ENCODE measurements around the gene PLD5.
"Not testable (repeated sequence)": the region's sequence is repeated elsewhere in the genome, so short reads cannot be mapped to it uniquely, and the experiment has no call there.

PLD5 gene

GRCh38 chr1:242147096-242147976, 377.2 kb downstream of the PLD5 start:
- no peak for DNase-seq (ENCODE audit: low spot score)

- no peak for DNase-seq (ENCODE audit: low spot score)
Measured at GRCh38 chr1:242146652-242147051, 377.8 kb downstream of the PLD5 start.

- DNase-seq (ENCODE audit: low spot score), result no peak
Measured at GRCh38 chr1:242140836-242141235, 383.7 kb downstream of the PLD5 start.

GRCh38 chr1:242139986-242140385, 384.5 kb downstream of the PLD5 start:
- no peak for DNase-seq (ENCODE audit: low spot score)

GRCh38 chr1:242139442-242139841, 385.1 kb downstream of the PLD5 start:
- no peak for DNase-seq (ENCODE audit: low spot score)

- no peak for DNase-seq (ENCODE audit: low spot score)
Measured at GRCh38 chr1:242133796-242134195, 390.7 kb downstream of the PLD5 start.

- DNase-seq (ENCODE audit: low spot score), result no peak
Measured at GRCh38 chr1:242133351-242133750, 391.1 kb downstream of the PLD5 start.

- no peak for DNase-seq (ENCODE audit: low spot score)
Measured at GRCh38 chr1:242132121-242132817, 392.2 kb downstream of the PLD5 start.

GRCh38 chr1:242128951-242129502, 395.5 kb downstream of the PLD5 start:
- DNase-seq (ENCODE audit: low spot score), result no peak

GRCh38 chr1:242120432-242120831, 404.1 kb downstream of the PLD5 start:
- no peak for DNase-seq (ENCODE audit: low spot score)

GRCh38 chr1:242100921-242101320, 423.6 kb downstream of the PLD5 start:
- no peak for DNase-seq (ENCODE audit: low spot score)

- not testable (repeated sequence) for DNase-seq (ENCODE audit: low spot score)
Measured at GRCh38 chr1:242097283-242097682, 427.2 kb downstream of the PLD5 start.

- DNase-seq (ENCODE audit: low spot score), result no peak
Measured at GRCh38 chr1:242093116-242093515, 431.4 kb downstream of the PLD5 start.

- no peak for DNase-seq (ENCODE audit: low spot score)
Measured at GRCh38 chr1:242089911-242090310, 434.6 kb downstream of the PLD5 start.

- DNase-seq (ENCODE audit: low spot score), result no peak
Measured at GRCh38 chr1:242088875-242089274, 435.6 kb downstream of the PLD5 start.

- DNase-seq (ENCODE audit: low spot score), result no peak
Measured at GRCh38 chr1:242086706-242087105, 437.8 kb downstream of the PLD5 start.

- DNase-seq (ENCODE audit: low spot score), result no peak
Measured at GRCh38 chr1:242086093-242086492, 438.4 kb downstream of the PLD5 start.

GRCh38 chr1:242083742-242084141, 440.8 kb downstream of the PLD5 start:
- no peak for DNase-seq (ENCODE audit: low spot score)

- DNase-seq (ENCODE audit: low spot score), result no peak
Measured at GRCh38 chr1:242081446-242081845, 443.1 kb downstream of the PLD5 start.

- no peak for DNase-seq (ENCODE audit: low spot score)
Measured at GRCh38 chr1:242065813-242066212, 458.7 kb downstream of the PLD5 start.

GRCh38 chr1:242062271-242062670, 462.2 kb downstream of the PLD5 start:
- DNase-seq (ENCODE audit: low spot score), result no peak

- DNase-seq (ENCODE audit: low spot score), result no peak
Measured at GRCh38 chr1:242059976-242060375, 464.5 kb downstream of the PLD5 start.

GRCh38 chr1:242058582-242058981, 465.9 kb downstream of the PLD5 start:
- not testable (repeated sequence) for DNase-seq (ENCODE audit: low spot score)

Measured in CD4-positive, alpha-beta T cell treated with Interleukin-2 at 100 ng/mL for 4 hours (primary cell).